HepG2 (cell line): ENCODE measurements around the gene EIF3A. TPM values are rescaled to one million over a fixed set of nuclear protein-coding genes. Genes with fewer than 3 reads are reported as not detected.
A peak's percentile ranks its signal among the peaks of the same experiment; 100 is the strongest.

Experiments
- CCDC6 ChIP-seq: sonication (generic); formaldehyde crosslinking; IDR thresholded peaks from 2 replicates; pipeline ENCODE4 v1.8.1; 2022; ENCODE audit warnings: mild to moderate bottlenecking, missing genetic modification reagents, moderate library complexity
- CENPX ChIP-seq: sonication (generic); formaldehyde crosslinking; IDR thresholded peaks from 2 replicates; pipeline ENCODE4 v1.9.0; 2021; ENCODE audit warnings: mild to moderate bottlenecking, missing genetic modification reagents, moderate library complexity
- CTCF ChIP-seq: sonication (generic); formaldehyde crosslinking; IDR thresholded peaks from 2 replicates; pipeline ENCODE4 v1.5.0; 2020; ENCODE audit warnings: mild to moderate bottlenecking, missing genetic modification reagents, moderate library complexity
- DR1 ChIP-seq: sonication (generic); formaldehyde crosslinking; IDR thresholded peaks from 2 replicates; pipeline ENCODE4 v1.8.0; 2021; ENCODE audit warnings: mild to moderate bottlenecking, missing genetic modification reagents, inconsistent platforms
- ELK4 ChIP-seq: sonication (generic); formaldehyde crosslinking; IDR thresholded peaks from 2 replicates; pipeline ENCODE4 v1.9.0; 2021; ENCODE audit warnings: missing genetic modification reagents, borderline replicate concordance
- HNF4G ChIP-seq, 2 experiments: sonication (generic) in 1 of 2; formaldehyde crosslinking in 1 of 2; IDR thresholded peaks; 2 replicates each; pipeline versions ENCODE4 v1.4.0 to v1.6.1; 2011 to 2020; ENCODE audit warnings: borderline replicate concordance in 2 of 2, low read depth in 2 of 2, mild to moderate bottlenecking in 2 of 2, low read length in 1 of 2, missing genetic modification reagents in 1 of 2, moderate library complexity in 1 of 2
- HOXA7 ChIP-seq: sonication (generic); formaldehyde crosslinking; IDR thresholded peaks from 2 replicates; pipeline ENCODE4 v1.8.1; 2022; ENCODE audit warnings: mild to moderate bottlenecking, missing genetic modification reagents, moderate library complexity
- KAT2B ChIP-seq: fragments of 150-350 bp; IDR thresholded peaks from 2 replicates; pipeline ENCODE4 v1.6.1; 2014; ENCODE audit warnings: low read depth, low read length, borderline replicate concordance
- MTF2 ChIP-seq: sonication (generic); formaldehyde crosslinking; IDR thresholded peaks from 2 replicates; pipeline ENCODE4 v1.5.0; 2020; ENCODE audit warnings: missing genetic modification reagents, borderline replicate concordance
- NFIB ChIP-seq: sonication (generic); formaldehyde crosslinking; IDR thresholded peaks from 2 replicates; pipeline ENCODE4 v1.9.0; 2021; ENCODE audit warnings: missing genetic modification reagents, mild to moderate bottlenecking, borderline replicate concordance
- NPAS2 ChIP-seq: sonication (generic); formaldehyde crosslinking; IDR thresholded peaks from 2 replicates; pipeline ENCODE4 v1.8.0; 2022; ENCODE audit warnings: mild to moderate bottlenecking, missing genetic modification reagents, borderline replicate concordance
- PHF8 ChIP-seq: sonication (generic); formaldehyde crosslinking; IDR thresholded peaks from 2 replicates; pipeline ENCODE4 v1.5.0; 2020; ENCODE audit warnings: missing genetic modification reagents
- PTBP1 ChIP-seq: fragments of 200-400 bp; formaldehyde crosslinking; IDR thresholded peaks from 2 replicates; pipeline ENCODE4 v1.6.1; 2018; ENCODE audit warnings: low read length, low read depth; ENCODE audit not compliant: poor library complexity, severe bottlenecking
- SUZ12 ChIP-seq: fragments of 150-350 bp; IDR thresholded peaks from 2 replicates; pipeline ENCODE4 v1.6.1; 2014; ENCODE audit warnings: low read depth, low read length
- TARDBP ChIP-seq: sonication (generic); formaldehyde crosslinking; IDR thresholded peaks from 2 replicates; pipeline ENCODE4 v1.8.0; 2022; ENCODE audit warnings: mild to moderate bottlenecking, missing genetic modification reagents
- ZBTB44 ChIP-seq: sonication (generic); formaldehyde crosslinking; IDR thresholded peaks from 2 replicates; pipeline ENCODE4 v1.4.0; 2020; ENCODE audit warnings: missing genetic modification reagents
- ZFP41 ChIP-seq: sonication (generic); formaldehyde crosslinking; IDR thresholded peaks from 2 replicates; pipeline ENCODE4 v1.4.0; 2020; ENCODE audit warnings: mild to moderate bottlenecking, missing genetic modification reagents, borderline replicate concordance
- ZNF12 ChIP-seq: sonication (generic); formaldehyde crosslinking; IDR thresholded peaks from 2 replicates; pipeline ENCODE4 v1.5.0; 2020; ENCODE audit warnings: missing genetic modification reagents
- ZNF256 ChIP-seq: sonication (generic); formaldehyde crosslinking; conservative IDR thresholded peaks from 2 replicates; pipeline ENCODE4 v1.4.0; 2020; ENCODE audit warnings: missing genetic modification reagents
- polyA plus RNA-seq, 8 experiments: library from polyadenylated mRNA; depleted of rRNA in 3 of 8; stranded (reverse) in 7 of 8; unstranded in 1 of 8; fragments of >200 nt; fragmentation: Illumina TruSeq in 4 of 8; extraction: Trizol in 4 of 8; gene quantifications; 2 replicates each; pipeline versions ENCODE4 v1.2.1 to v1.2.3, GENCODE V29; 2011 to 2016; ENCODE audit warnings: low read depth in 4 of 8, missing spikeins in 1 of 8, mixed read lengths in 1 of 8; ENCODE audit not compliant: insufficient read depth in 1 of 8
- total RNA-seq, 5 experiments: library from RNA; depleted of rRNA; stranded (reverse); fragments of >200 nt; fragmentation: Illumina TruSeq; extraction: Trizol; gene quantifications; 2 replicates each; pipeline ENCODE4 v1.2.3, GENCODE V29; 2016; ENCODE audit warnings: low read depth in 1 of 5
- TF ChIP-seq, protein P1 (sequence below): sonication (generic); formaldehyde crosslinking; conservative IDR thresholded peaks from 2 replicates; pipeline ENCODE4 v1.4.0; 2020; ENCODE audit warnings: missing genetic modification reagents
- TF ChIP-seq, protein P2 (sequence below): IDR thresholded peaks from 2 replicates; pipeline ENCODE4 v1.6.1; 2016; ENCODE audit warnings: missing biosample characterization, missing genetic modification reagents, low read depth

EIF3A gene
- total and polyA plus RNA-seq, 2 of the 13 experiments (the other 11 are each of a cell fraction or from before 2014, with no cell fraction given), result 25.6 to 117 TPM

- peak; percentile 93 for TF ChIP-seq DR1
- no peak for TF ChIP-seq NFIB (CRISPR knock-in tag)
- TF ChIP-seq, protein P1, sequence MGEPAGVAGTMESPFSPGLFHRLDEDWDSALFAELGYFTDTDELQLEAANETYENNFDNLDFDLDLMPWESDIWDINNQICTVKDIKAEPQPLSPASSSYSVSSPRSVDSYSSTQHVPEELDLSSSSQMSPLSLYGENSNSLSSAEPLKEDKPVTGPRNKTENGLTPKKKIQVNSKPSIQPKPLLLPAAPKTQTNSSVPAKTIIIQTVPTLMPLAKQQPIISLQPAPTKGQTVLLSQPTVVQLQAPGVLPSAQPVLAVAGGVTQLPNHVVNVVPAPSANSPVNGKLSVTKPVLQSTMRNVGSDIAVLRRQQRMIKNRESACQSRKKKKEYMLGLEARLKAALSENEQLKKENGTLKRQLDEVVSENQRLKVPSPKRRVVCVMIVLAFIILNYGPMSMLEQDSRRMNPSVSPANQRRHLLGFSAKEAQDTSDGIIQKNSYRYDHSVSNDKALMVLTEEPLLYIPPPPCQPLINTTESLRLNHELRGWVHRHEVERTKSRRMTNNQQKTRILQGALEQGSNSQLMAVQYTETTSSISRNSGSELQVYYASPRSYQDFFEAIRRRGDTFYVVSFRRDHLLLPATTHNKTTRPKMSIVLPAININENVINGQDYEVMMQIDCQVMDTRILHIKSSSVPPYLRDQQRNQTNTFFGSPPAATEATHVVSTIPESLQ, result 0 out of 2 replicates have a peak, but pooled peaks have one; percentile 49
- TF ChIP-seq CTCF, result peak; percentile 5; the same call in 1 of the 2 replicates
- peak; percentile 15; the same call in 1 of the 2 replicates for TF ChIP-seq TARDBP (CRISPR knock-in tag)
- TF ChIP-seq ZNF256 (CRISPR knock-in tag), result no peak
- TF ChIP-seq CCDC6 (CRISPR knock-in tag), result no peak
- no peak for TF ChIP-seq HOXA7 (CRISPR knock-in tag)
- TF ChIP-seq PTBP1, result peak; percentile 19
- TF ChIP-seq SUZ12, result no peak
- TF ChIP-seq ZFP41 (CRISPR knock-in tag), result no peak
- TF ChIP-seq CENPX (CRISPR knock-in tag), result no peak
- 0 out of 2 replicates have a peak, but pooled peaks have one; percentile 13 for TF ChIP-seq ZNF12 (CRISPR knock-in tag)
- peak; percentile 72 for TF ChIP-seq ZBTB44 (CRISPR knock-in tag)
- TF ChIP-seq NPAS2 (CRISPR knock-in tag), result no peak
- TF ChIP-seq, protein P2, sequence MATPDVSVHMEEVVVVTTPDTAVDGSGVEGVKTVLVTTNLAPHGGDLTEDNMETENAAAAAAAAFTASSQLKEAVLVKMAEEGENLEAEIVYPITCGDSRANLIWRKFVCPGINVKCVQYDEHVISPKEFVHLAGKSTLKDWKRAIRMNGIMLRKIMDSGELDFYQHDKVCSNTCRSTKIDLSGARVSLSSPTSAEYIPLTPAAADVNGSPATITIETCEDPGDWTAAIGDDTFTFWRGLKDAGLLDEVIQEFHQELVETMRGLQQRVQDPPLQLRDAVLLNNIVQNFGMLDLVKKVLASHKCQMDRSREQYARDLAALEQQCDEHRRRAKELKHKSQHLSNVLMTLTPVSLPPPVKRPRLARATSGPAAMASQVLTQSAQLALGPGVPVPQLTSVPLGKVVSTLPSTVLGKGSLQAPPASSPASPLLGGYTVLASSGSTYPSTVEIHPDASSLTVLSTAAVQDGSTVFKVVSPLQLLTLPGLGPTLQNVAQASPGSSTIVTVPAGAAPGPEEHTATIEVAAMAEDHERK (CRISPR knock-in tag), result peak; percentile 93
- no peak for TF ChIP-seq MTF2 (CRISPR knock-in tag)
- TF ChIP-seq KAT2B, result no peak
- TF ChIP-seq PHF8 (CRISPR knock-in tag), result peak; percentile 95
- no peak for TF ChIP-seq ELK4 (CRISPR knock-in tag)
- TF ChIP-seq HNF4G (IDR thresholded peaks at IDR 0.05; ENCODE audit: borderline replicate concordance, low read depth, low read length), result peak; percentile 65; the same call in 1 of the 2 replicates
- TF ChIP-seq HNF4G (CRISPR knock-in tag; IDR thresholded peaks at IDR 0.05; ENCODE audit: borderline replicate concordance, low read depth), result no peak
Measured at GRCh38 chr10:119080521-119081259, at the start of gene EIF3A (continued).
